OCI-LY7 (cell line): ENCODE results near the gene USP44. TPM values are rescaled to one million over a fixed set of nuclear protein-coding genes. Genes with fewer than 3 reads are reported as not detected.

Source experiments
- BruUV-seq: library from RNA; stranded (reverse); fragments of 400-500 nt; replicated peaks from 2 replicates; lab custom pipeline; 2021; lab: Mats Ljungman, UMichigan
- CTCF ChIA-PET: fragments of 300-600 bp; sonication (Branson Sonifier 250); formaldehyde crosslinking; loops from one replicate; lab custom pipeline; 2022; ENCODE audit warnings: antibody characterized with exemption; ENCODE audit not compliant: unreplicated experiment; lab: Charles Lee
- POLR2A ChIA-PET: fragments of 300-600 bp; sonication (Branson Sonifier 250); formaldehyde crosslinking; loops from one replicate; lab custom pipeline; 2022; ENCODE audit warnings: antibody characterized with exemption; lab: Charles Lee
- DNase-seq: peaks from one replicate; pipeline ENCODE4 v3.0.0-alpha.2; 2015; ENCODE audit warnings: low spot score
- H2AFZ ChIP-seq: fragments of 200-600 bp; sonication (generic), shearing (Covaris generic); 2 replicates; pipeline ENCODE4 v1.6.1; 2014; ENCODE audit warnings: mild to moderate bottlenecking, antibody characterized with exemption, low read length, moderate library complexity
- H3K27ac ChIP-seq: fragments of 200-600 bp; sonication (generic); 2 replicates; pipeline ENCODE4 v1.5.1; 2014; ENCODE audit warnings: mixed run types, low read depth, mild to moderate bottlenecking, moderate library complexity, low read length, inconsistent platforms; ENCODE audit not compliant: poor library complexity, severe bottlenecking
- H3K36me3 ChIP-seq: fragments of 200-600 bp; sonication (generic); 2 replicates; pipeline ENCODE4 v1.6.1; 2014; ENCODE audit warnings: mild to moderate bottlenecking, antibody characterized with exemption, low read length, moderate library complexity, mixed read lengths; ENCODE audit not compliant: insufficient read depth
- H3K4me1 ChIP-seq: fragments of 200-600 bp; sonication (generic); 2 replicates; pipeline ENCODE4 v1.5.1; 2014; ENCODE audit warnings: mild to moderate bottlenecking, low read length; ENCODE audit not compliant: insufficient read depth, poor library complexity, severe bottlenecking
- H3K4me2 ChIP-seq: fragments of 200-600 bp; sonication (generic); 2 replicates; pipeline ENCODE4 v1.6.1; 2014; ENCODE audit warnings: mild to moderate bottlenecking, low read length
- H3K4me3 ChIP-seq: fragments of 200-600 bp; sonication (generic); 2 replicates; pipeline ENCODE4 v1.5.1; 2014; ENCODE audit warnings: mild to moderate bottlenecking, low read depth, low read length; ENCODE audit not compliant: poor library complexity, severe bottlenecking
- H3K79me2 ChIP-seq: fragments of 200-600 bp; sonication (generic); 2 replicates; pipeline ENCODE4 v1.6.1; 2016; ENCODE audit warnings: low read depth, mild to moderate bottlenecking, low read length, moderate library complexity, mixed read lengths; ENCODE audit not compliant: insufficient read depth
- H3K9me2 ChIP-seq: fragments of 200-600 bp; sonication (generic); 2 replicates; pipeline ENCODE4 v1.6.1; 2016; ENCODE audit warnings: mild to moderate bottlenecking, low read length, mixed read lengths; ENCODE audit not compliant: insufficient read depth
- H3K9me3 ChIP-seq: fragments of 200-600 bp; sonication (generic); 2 replicates; pipeline ENCODE4 v1.6.1; 2014; ENCODE audit warnings: mild to moderate bottlenecking, mixed run types, low read length, mixed read lengths
- H4K20me1 ChIP-seq: fragments of 200-600 bp; sonication (generic); 2 replicates; pipeline ENCODE4 v1.6.1; 2014; ENCODE audit warnings: mild to moderate bottlenecking, antibody characterized with exemption, low read length, moderate library complexity, mixed read lengths; ENCODE audit not compliant: insufficient read depth
- CTCF ChIP-seq: fragments of 200-600 bp; sonication (generic); conservative IDR thresholded peaks from 2 replicates; pipeline ENCODE4 v1.5.1; 2014; ENCODE audit warnings: mild to moderate bottlenecking, antibody characterized with exemption, low read length, moderate library complexity, mixed read lengths
- EZH2phosphoT487 ChIP-seq: fragments of 200-600 bp; sonication (generic); IDR thresholded peaks from 2 replicates; pipeline ENCODE4 v1.6.1; 2018; ENCODE audit warnings: low read depth, borderline replicate concordance, mild to moderate bottlenecking, mixed run types, antibody characterized with exemption, low read length, moderate library complexity, mixed read lengths
- intact Hi-C: fragments of 100-400 bp; cut with micrococcal nuclease; formaldehyde crosslinking; loops from one replicate; pipeline ENCODE4 v1.10.0; 2022; ENCODE audit not compliant: unreplicated experiment
- total RNA-seq, 2 experiments: library from RNA; depleted of rRNA in 1 of 2; stranded (reverse); fragments of >200 nt in 1 of 2; shearing (Covaris generic) in 1 of 2; gene quantifications; 2 replicates each; pipeline ENCODE4 v1.2.3, GENCODE V29; 2014 to 2022

USP44 gene
- total RNA-seq, 2 experiments from 2014 or later, result 3.4 to 8.6 TPM

- peak overlapping the region; percentile 69 for H3K4me3 ChIP-seq
- H3K4me2 ChIP-seq, result peak overlapping the region; percentile 71
- POLR2A ChIA-PET, result interaction anchor here (0.6 to 1.7 kb wide), 7 partner anchors 9 to 437 kb away, joined by 3 to 10 read pairs (median 3); no protein-coding TSS in a partner anchor
Observed at GRCh38 chr12:95547522-95548055, 3.7 kb downstream of the USP44 start.

GRCh38 chr12:95546491-95546813 is 4.8 kb downstream of the USP44 start:
- Histone ChIP-seq H3K27ac (no peak overlapping the region), H3K4me3 (no peak overlapping the region), H2AFZ (peak overlapping the region; percentile 46; the same call in 1 of the 2 replicates), H3K4me1 (peaks cover 17% of the 10 kb centered on the region), H3K9me3 (peaks cover 9% of the 10 kb centered on the region), H3K4me2 (peak overlapping the region; percentile 71), H3K36me3 (no peaks in the 10 kb centered on the region), H3K79me2 (0 out of 2 replicates have a peak, but pooled peaks cover 9% of the 10 kb centered on the region), H3K9me2 (no peaks in the 10 kb centered on the region), H4K20me1 (no peaks in the 10 kb centered on the region)
- DNase-seq, result no peak
- no TSS peak for BruUV-seq
- intact Hi-C loops, result no loop called here
- TF ChIP-seq CTCF (no peak), EZH2phosphoT487 (no peak)
- POLR2A ChIA-PET, result interaction anchor here (0.6 kb wide), 2 partner anchors 27 to 28 kb away, joined by 6 read pairs; no protein-coding TSS in a partner anchor
- CTCF ChIA-PET, result no interaction called here

More at GRCh38 chr12:95547522-95548055, 3.7 kb downstream of the USP44 start:
- CTCF ChIA-PET, result interaction anchor here (1.1 to 1.4 kb wide), 2 partner anchors 9 to 13 kb away, joined by 4 to 6 read pairs; no protein-coding TSS in a partner anchor
- BruUV-seq, result TSS peak; percentile 66
- no peak for TF ChIP-seq CTCF
- no peak for TF ChIP-seq EZH2phosphoT487
- H3K4me1 ChIP-seq, result peaks cover 25% of the 10 kb centered on the region
- H3K79me2 ChIP-seq, result 0 out of 2 replicates have a peak, but pooled peaks cover 9% of the 10 kb centered on the region
- H3K27ac ChIP-seq, result peak overlapping the region; percentile 5
- H4K20me1 ChIP-seq, result no peaks in the 10 kb centered on the region
- peaks cover 9% of the 10 kb centered on the region for H3K9me3 ChIP-seq
- DNase-seq, result peak; percentile 32
- no peaks in the 10 kb centered on the region for H3K9me2 ChIP-seq
- H2AFZ ChIP-seq, result peak overlapping the region; percentile 88
- no peaks in the 10 kb centered on the region for H3K36me3 ChIP-seq
- intact Hi-C loops, result no loop called here
